Stimulated activated CD4-positive, alpha-beta T cell treated with anti-CD3 and anti-CD28 coated beads, Interleukin-4, amount 100 ng/mL, for 4 hours (primary cell): ENCODE measurements around the gene PKD1L1.
"Not testable (repeated sequence)": the region's sequence is repeated elsewhere in the genome, so short reads cannot be mapped to it uniquely, and the experiment has no call there.

Experiments used
- DNase-seq, 2 experiments: peaks; one replicate each; pipeline ENCODE4 v3.0.0-alpha.2; 2020

PKD1L1 gene

DNA sequence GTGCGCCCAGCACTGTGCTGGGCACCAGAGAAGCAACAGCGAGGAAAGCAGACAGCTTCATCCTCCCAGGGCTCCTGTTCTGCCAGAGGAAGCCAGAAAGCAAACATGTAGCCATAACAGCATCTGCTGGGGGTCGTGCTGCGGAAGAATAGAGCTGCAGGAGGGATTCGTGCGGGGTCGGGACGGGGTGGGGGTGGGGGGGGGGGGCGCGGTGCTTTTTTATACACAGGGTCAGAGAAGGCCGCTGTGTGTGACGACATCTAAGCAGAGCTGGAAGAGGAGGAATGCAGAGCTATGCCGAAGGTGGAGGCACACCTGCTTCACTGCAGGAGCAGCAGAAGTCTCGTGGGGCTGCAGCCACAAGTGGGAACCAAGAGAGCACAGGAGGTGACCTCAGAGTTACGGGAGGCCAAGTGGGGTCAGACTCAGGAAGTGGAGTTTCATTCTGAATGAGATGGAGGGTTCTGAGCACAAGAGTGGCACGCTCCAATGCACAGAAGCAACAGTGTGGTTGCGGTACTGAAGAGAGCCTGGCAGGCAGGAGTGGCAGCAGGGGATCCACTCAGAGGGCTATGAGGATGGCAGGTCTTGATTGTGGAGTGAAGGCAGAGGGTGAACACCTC lies 11.1 kb downstream of the PKD1L1 start:
- DNase-seq: no peak

DNA sequence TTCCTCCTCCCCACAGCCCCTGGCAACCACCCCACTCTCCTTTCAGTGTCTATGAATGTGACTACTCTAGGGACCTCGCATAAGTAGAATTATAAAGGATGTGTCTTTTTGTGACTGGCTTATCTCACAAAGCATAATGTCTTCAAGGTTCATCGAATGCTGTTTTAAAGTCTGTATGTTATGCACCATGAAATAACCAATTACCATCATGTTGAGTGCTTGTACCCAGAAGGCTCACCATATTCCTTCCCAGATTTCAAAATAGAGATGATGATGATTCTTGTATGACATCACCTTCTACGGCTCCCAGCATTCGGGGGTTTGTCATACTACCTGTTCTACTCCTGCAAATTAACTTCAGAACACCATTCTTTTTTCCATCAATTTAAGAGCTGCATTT lies 11.9 kb downstream of the PKD1L1 start:
- no peak for DNase-seq

DNA sequence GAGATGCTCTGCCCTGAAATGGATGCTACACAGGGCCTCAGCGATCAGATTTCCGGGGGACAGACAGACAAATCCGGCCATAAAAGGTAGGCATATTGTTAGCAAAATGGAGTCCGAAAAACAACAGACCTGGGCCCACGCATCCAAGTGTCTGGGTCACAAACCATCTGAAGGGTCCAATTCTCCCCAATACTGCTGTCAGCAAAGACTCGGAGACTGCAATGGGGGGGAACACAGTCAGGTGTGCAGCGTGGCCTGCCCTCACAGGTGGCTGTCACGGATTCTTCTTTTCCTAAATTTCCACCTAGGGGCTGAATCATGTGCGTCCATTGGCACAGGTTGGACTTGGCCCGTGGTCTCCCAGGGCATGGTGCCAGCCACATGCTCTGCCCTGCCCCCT lies 12.9 kb downstream of the PKD1L1 start:
- DNase-seq: no peak

DNA sequence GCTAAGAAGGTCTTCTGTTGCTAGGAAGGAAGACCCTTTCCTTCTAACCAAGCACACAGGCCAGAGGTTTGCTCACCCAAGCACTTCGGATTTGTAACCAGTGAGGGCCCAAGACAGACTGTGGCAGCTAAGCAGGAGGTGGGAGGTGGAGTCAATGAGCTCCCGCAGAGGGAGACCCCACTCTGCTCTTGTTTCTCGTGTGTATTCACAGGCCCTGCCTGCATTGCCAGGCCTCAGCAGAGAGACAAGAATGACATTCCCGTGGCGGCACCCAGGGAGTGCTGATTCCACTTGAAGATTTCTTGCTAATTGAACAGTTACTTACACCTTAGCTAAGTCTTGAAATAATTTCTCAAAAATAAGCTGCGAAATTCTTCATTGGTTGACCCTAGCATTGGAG lies 13.4 kb downstream of the PKD1L1 start:
- no peak for DNase-seq

DNA sequence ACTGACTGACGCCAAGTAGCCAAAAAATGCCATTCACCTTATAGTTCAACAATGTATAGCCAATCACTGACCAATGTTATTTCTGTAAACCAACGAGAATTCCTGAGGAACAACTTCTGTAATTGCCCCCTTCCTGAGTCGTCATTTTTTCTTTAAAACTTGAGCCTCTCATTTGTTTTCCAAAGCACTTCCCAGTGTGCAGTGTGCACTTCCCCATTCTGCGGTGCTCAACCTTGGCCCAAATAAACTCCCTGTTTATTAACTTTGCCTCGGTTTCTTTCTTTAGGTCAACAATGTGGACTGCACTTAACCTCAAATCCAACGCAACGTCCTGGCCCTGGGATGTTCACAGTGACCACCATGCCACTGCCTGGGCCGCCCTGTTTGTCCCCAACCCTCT lies 15.1 kb downstream of the PKD1L1 start:
- no peak for DNase-seq

DNA sequence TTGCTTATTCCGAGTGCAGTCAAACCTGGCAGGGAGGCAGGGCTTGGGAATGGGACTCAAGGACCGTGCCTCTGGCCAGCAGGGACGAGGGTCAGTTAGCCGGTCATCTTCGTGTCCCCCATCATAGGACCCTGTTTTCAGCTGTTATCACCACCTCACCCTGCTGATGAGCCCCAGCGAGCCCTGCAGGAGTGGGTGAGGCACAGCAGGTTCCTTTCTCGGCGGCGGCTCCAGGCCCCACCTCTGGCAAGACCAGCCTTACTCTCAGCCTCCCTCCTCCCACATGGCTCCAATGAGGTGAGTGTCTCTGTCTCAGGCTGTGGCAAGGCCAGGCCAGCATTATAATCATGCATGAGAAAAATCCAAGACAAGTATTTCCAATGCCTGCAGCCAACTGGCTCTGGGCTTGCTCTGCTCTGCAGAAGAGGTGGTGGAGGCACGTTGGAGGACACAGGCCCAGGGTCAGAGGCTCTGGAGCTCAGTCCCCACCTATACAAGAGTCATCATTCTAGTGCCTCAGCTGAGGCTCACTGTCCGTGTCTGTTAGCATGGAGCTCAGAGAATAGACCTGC lies 15.7 kb downstream of the PKD1L1 start:
- DNase-seq: no peak

DNA sequence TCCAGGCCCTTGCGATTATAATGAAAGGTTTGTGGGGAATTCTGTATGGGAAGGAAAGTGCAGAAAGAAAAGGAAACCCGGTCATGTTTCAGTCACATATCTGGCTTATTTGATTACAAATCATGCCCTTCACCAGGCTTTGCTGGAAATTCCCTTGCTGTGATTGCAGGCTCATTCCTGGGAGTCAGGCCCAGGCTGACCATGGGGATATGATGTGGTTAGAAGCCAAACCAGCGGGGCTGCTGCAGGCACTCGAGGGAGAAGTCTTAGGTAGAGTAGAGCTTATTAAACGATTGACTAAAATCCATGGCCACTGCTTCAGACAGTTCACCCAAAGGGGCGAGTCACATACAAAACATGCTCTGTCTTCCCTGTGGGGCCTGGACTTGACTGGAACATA lies 16.2 kb downstream of the PKD1L1 start:
- DNase-seq: no peak

DNA sequence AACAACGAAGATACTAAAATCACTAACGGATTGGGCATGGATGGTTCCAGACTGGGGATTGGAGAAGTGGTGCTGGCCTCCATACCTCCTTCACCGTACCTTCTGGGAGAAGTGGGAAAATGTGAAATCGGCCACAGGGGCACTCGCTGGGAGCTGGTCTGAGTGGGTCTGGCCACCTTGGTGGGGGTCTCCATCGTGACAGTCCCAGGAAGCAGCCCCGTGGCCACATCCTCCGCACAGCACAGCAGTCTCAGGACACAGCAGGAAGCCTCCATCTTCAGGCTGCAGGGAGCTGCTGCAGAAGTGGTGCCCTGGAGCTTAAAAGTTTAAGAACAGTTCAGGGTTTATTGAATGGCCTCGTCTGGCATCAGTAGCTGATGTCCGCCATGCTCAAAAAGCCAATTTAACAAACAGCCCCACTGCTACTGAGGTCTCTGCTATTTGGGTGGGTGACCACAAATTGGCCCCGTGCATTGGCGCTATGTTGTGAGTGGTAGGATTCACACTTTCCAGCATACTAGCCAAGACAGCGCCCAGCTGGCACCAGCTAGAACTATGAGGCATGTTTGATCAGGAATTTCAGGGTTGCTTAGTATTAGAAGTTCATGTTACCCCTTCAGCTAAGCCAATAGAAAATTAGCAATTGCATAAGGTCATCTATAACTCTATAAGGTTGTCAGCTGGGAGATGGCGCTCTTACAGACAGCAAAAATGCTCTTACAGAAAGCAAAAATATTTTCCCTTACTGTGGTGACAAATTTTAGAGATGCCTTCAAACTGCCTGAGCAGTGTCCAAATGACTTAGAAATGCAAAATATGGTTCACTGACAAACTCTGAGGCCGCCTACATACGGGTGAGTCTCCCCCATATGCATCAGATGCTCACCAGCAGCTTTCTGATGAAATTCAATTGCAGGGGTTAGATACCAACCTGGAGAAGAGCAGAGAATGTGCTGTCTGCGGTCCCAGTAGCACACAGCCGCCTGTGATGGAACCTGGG lies 17.0 kb downstream of the PKD1L1 start:
- no peak for DNase-seq

DNA sequence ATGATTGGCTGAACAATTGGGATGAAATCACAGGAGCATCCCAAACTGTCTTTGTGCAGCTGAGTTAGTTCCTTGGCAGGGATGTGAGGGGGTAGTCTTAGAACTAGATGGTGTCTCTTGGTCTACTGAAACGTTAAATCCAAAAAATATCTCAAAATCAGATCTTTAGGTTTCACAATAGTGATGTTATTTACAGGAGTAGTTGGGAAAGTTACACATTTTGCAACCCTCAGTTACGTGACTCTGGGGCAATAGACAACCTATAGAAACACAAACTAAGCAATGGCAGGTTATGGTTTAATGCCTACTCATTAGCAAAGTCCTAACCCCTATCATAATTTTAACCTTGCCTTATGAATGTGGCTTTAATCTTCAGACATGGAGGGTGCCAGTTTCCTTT lies 24.0 kb downstream of the PKD1L1 start:
- no peak for DNase-seq

DNA sequence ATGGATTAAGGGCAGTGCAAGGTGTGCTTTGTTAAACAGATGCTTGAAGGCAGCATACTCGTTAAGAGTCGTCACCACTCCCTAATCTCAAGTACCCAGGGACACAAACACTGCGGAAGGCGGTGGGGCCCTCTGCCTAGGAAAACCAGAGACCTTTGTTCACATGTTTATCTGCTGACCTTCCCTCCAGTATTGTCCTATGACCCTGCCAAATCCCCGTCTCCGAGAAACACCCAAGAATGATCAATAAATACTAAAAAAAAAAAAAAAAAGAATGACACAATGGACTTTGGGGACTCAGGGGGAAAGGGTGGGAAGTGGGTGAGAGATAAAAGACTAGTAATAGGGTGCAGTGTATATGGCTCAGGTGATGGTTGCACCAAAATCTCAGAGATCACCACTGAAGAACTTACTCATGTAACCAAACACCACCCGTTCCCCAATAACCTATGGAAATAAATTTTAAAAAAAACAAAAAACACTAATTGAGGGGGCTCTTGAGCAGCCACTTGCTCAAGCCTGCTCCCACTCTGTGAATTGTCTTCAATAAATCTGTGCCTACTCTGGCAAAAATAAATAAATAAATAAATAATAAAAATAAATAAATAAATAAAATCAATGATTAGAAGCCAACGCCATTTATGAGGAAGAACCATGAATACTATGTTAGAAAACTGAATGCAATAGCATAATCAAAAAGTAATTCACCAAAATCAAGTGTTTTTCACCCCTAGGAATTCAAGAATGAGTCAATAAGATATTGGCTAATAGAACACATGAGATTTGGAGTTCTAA lies 25.0 kb downstream of the PKD1L1 start:
- DNase-seq: not testable (repeated sequence)

DNA sequence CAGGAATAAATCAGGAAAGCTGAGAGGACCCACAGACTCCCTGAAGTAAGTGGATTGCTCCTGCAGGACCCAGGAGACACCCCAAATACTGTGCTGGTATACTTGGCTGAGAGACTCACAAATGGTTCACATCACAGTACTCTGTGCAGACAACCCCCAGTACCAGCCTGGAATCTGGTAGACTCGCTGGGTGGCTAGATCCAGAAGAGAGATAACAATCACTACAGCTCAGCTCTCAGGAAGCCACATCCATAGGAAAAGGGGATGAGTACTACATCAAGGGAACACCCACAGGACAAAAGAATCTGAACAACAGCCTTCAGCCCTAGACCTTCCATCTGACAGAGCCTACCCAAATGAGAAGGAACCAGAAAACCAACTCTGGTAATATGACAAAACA lies 31.8 kb downstream of the PKD1L1 start:
- not testable (repeated sequence) for DNase-seq

DNA sequence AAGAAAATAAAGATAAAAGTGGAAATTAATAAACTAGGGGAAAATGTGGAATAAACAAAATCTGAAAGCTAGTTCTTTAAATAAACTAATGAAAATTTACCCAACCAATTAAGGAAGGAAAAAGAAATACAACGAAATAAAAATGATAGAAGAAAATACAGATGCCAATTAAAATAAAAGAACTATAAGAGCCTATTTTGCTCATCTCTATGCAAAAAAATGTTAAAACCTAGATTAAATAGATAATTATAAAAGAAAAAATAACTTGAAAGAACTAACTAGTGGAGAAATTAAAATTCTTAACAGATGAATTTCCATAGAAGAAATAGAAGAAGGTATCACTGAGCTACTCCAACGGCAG lies 32.7 kb downstream of the PKD1L1 start:
- no peak for DNase-seq

DNA sequence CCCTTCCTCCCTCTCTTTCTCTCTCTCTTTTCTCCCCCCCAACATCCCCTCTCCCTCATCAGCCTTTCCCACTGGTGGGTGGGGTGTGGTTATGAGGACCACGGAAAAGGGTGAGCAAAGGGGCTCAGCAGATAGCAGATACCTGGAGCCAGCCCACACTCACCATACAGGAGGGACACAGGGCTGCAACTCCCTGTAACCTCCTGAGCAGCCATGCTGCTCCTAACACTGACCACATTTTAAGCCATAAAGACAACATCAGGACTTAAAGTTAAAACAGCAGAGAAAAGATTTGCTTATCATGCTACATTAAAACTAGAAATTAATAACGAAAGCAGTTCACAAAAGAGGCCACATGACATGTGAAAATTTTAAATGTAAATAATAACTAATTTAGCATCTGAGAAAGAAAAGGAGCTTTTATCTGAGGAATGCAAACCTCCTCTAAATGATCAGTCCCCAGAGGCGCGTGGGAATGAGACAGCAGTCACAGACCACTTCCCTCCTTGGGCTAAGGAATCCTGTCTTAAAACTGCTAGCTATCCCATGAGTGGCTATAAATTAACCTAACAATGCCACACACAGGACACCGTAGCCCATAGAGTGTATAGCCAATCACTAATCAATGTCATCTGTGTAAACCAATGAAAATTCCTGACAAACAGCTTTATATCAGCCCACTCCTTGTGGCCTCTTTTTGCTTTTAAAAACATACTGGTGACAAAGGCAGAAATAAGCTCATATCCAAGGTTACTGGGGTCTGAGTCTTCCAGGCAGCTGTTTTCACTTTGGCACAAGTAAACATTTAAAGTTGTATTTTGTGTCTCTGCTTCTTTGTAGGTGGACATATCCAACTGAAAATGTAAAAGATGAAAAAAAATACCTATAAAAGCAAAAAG lies 33.3 kb downstream of the PKD1L1 start:
- DNase-seq: no peak

DNA sequence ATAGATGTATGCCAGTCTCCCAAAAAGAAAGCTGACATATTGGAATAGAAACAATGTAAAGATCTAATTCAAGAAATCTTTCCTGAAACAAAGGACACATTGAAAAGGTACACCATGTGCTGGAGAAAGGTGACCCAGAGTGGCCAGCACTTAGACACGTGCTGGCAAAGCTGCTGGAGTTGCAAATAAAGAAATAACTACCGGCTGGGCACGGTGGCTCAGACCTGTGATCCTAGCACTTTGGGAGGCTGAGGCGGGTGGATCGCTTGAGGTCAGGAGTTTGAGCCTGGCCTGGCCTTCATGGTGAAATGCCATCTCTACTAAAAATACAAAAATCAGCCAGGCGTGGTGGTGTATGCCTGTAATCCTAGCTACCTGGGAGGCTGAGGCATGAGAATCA lies 35.9 kb downstream of the PKD1L1 start:
- DNase-seq: no peak

DNA sequence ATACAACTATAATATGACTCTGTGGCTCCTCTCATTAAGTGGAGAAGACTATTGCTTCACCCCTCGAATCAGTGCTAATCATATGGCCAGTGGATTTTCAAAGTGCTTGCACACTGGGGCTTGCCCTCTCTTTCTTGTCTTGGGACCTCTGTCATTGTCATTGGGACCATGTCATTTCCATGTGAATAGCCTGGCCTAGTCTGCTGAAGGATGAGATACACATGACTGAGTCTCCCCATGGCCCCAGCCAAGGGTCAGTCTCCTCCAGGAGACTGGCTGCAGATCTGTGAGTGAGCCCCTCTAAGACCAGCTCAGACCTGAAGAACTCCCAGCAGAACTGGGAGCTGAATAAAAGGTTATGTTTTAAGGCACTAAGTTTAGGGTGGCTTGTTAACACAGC lies 39.5 kb downstream of the PKD1L1 start:
- DNase-seq: no peak

DNA sequence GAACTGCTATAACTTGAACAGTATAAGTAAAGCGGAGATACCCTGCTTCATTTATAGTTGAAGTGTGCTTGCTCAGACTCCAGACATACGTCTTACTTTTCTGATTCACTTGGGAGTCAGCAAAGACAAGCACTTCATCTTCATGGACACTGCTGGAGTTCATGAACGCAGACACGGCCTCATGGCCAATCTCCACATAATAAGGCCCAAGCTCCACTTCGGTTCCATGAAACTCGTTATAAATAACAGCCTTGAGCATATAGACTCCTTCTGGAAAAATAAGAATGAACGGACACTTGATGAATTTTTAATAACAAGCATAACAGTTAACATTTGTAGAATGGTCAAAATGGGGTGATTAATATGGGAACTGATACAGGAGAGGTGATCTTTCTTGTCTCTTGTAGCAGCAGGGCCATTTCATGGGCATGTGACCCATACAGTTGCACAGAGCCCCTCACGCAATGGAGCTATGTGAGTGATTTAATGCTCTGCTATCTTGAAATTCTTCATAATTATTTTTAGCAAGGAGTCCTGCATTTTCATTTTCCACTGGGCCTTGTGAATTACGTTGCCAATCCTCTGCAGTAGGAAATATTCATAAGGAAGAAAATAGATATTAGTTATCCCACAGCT lies 40.2 kb downstream of the PKD1L1 start:
- DNase-seq: no peak

DNA sequence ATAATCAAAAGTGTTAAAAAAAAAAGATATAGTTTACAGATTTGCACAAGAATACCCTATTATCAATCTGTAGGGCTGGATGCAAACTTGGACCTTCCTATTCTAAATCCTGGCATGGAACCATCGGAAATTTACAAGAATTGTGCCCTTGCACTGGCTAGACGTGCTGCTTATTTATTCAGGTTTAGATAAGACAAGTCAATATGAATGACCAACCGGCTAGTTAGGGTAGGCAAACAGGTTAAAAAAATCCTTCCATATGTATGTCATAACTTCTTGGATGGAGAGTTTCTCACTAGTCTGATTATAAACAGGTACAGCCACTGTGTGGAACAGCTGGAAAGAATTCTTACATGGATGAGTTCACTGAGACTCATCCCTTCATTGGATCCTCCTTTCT lies 41.4 kb downstream of the PKD1L1 start:
- DNase-seq: no peak

DNA sequence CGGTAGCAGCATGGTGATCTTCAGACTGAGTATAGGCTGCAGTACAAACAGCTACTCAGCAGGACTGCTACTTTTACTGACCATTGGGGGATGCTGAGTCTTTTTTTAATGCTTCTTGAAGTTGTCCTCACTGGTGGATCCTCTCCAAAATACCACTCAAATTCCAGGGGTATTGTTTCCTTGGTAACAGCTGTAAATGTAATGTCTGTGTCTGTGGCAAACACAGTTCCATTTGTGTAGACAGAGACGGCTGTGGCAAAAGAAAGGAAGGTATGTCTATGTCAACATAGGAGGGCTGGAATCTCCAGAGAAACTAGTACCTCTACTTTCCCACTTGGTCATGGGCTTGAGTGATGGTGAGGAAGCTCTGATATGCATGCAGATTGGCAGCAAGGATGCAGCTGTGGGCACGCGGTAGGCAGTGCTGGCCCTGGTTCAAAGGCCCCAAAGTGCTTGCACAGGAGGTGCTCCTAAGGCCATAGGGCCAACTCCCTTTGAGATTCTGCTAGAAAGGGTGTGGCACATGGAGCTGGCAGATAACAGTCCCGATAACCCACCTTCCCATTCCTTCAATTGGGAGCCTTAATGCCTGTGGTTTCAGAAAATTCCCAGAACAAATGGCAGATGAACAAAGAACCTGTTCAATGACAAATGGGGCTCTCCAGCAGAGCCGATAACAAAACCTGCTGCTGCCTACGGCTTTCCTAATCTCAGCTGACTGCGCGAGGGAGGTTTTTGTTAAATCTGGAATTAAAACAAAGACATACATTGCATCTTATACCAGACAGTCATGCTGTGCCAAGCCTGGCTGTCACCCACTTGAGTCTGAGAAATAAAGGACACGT lies 43.0 kb downstream of the PKD1L1 start:
- DNase-seq: no peak

DNA sequence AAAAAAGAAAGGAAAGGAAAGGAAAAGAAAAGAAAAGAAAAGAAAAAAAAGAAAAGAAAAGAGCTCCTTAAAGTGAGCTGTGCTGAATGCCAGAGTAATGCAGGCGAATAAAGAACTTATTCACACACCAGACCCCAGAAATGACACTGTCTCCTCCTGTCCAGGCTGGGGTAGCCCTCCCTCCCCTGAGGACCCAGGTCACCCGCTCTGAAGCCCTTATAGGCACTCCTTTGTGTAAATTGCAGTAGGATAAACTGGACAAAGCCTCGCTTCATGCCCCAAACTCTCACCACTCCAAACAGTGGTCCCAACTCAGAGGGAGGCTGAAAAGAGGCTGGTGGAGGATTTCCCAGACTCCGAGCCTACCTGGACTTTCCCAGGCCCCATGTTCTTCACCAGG lies 46.3 kb downstream of the PKD1L1 start:
- DNase-seq: no peak

DNA sequence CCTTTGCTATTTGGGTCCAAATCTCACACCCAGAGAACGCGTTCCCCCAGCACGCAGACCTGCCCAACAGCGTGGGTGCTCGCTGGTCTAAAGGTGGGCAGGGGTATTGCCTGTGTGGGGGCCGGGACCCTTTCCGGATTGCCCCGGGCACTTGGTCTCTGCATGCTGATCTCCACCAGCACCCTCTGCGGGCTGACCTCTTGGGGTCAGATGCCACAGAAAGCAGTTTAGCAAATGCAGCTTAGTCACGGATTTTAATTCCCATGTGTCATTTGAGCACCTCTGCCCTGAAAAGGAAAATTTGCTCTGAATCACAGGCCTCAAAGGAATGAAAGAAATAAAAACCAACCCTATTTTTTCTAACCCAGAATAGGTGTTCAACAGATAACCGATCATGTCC lies 46.7 kb downstream of the PKD1L1 start:
- DNase-seq: no peak

DNA sequence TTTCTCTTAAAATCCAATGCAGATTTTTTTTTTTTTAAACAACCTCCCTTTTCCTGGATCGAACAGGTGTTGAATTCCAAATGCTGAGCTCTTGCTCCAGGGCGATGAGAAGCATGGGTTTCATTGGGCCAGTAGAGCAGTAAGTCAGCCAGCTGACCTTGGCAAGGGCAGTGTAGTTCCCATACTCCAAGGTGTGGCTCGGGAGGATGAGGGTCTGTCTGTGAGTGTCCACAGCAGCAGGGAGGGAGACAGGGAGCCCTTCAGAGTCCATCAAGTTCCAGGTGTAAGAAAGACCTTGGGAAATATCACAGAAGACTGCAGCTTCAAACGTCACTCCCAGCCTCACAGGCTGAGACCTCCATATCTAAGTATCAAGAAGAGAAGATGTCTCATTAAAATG lies 50.4 kb downstream of the PKD1L1 start:
- DNase-seq: no peak
